ENCODE measurements around the gene ADORA1. TPM values are rescaled to one million over a fixed set of nuclear protein-coding genes. Genes with fewer than 3 reads are reported as not detected.

The ADORA1 gene
- total RNA-seq, 2 experiments from 2014 or later, result not detected

GRCh38 chr1:203201516-203202205 lies 74.1 kb downstream of the ADORA1 start:
- DNase-seq, result no peak
- no peak overlapping the region for H3K27ac Mint-ChIP-seq
- H3K4me3 Mint-ChIP-seq, result no peak overlapping the region
- POLR2A ChIA-PET, result no interaction called here
- no peaks in the 10 kb centered on the region for H3K4me1 Mint-ChIP-seq
- no peaks in the 10 kb centered on the region for H3K36me3 Mint-ChIP-seq
- ATAC-seq (ENCODE audit: low read depth), result no peak
- H3K27me3 Mint-ChIP-seq, result peaks cover 9% of the 10 kb centered on the region
- H3K9me3 Mint-ChIP-seq, result no peaks in the 10 kb centered on the region

GRCh38 chr1:203202431-203203245 lies 75.1 kb downstream of the ADORA1 start:
- Mint-ChIP-seq H3K4me1 (peaks cover 3% of the 10 kb centered on the region), H3K36me3 (no peaks in the 10 kb centered on the region), H3K27ac (no peak overlapping the region), H3K9me3 (no peaks in the 10 kb centered on the region), H3K27me3 (peaks cover 3% of the 10 kb centered on the region), H3K4me3 (no peak overlapping the region)
- POLR2A ChIA-PET, result no interaction called here
- DNase-seq (no peak), ATAC-seq (ENCODE audit: low read depth) (no peak)

GRCh38 chr1:203204756-203205155 lies 77.2 kb downstream of the ADORA1 start:
- Mint-ChIP-seq H3K27ac (no peak overlapping the region), H3K4me3 (no peak overlapping the region), H3K4me1 (peaks cover 7% of the 10 kb centered on the region), H3K9me3 (no peaks in the 10 kb centered on the region), H3K27me3 (peaks cover 11% of the 10 kb centered on the region), H3K36me3 (no peaks in the 10 kb centered on the region)
- DNase-seq, result no peak
- POLR2A ChIA-PET, result no interaction called here
- ATAC-seq (ENCODE audit: low read depth), result no peak

GRCh38 chr1:203206129-203206687 lies 78.7 kb downstream of the ADORA1 start:
- DNase-seq (no peak), ATAC-seq (ENCODE audit: low read depth) (no peak)
- Mint-ChIP-seq H3K9me3 (no peaks in the 10 kb centered on the region), H3K36me3 (no peaks in the 10 kb centered on the region), H3K4me3 (no peak overlapping the region), H3K27ac (no peak overlapping the region), H3K4me1 (peaks cover 7% of the 10 kb centered on the region), H3K27me3 (peaks cover 11% of the 10 kb centered on the region)
- POLR2A ChIA-PET, result no interaction called here

GRCh38 chr1:203207751-203208150 lies 80.2 kb downstream of the ADORA1 start:
- Mint-ChIP-seq H3K27me3 (peaks cover 11% of the 10 kb centered on the region), H3K27ac (no peak overlapping the region), H3K36me3 (no peaks in the 10 kb centered on the region), H3K4me3 (no peak overlapping the region), H3K4me1 (peaks cover 7% of the 10 kb centered on the region), H3K9me3 (no peaks in the 10 kb centered on the region)
- DNase-seq (no peak), ATAC-seq (ENCODE audit: low read depth) (peak; percentile 39)
- POLR2A ChIA-PET, result no interaction called here

- Mint-ChIP-seq H3K4me1 (peaks cover 7% of the 10 kb centered on the region), H3K27me3 (peaks cover 11% of the 10 kb centered on the region), H3K27ac (no peak overlapping the region), H3K9me3 (no peaks in the 10 kb centered on the region), H3K4me3 (no peak overlapping the region), H3K36me3 (no peaks in the 10 kb centered on the region)
- ATAC-seq (ENCODE audit: low read depth) (no peak), DNase-seq (no peak)
- POLR2A ChIA-PET, result no interaction called here
Observed at GRCh38 chr1:203208181-203208580, 80.7 kb downstream of the ADORA1 start.

- H3K36me3 Mint-ChIP-seq, result no peaks in the 10 kb centered on the region
- peaks cover 17% of the 10 kb centered on the region for H3K27me3 Mint-ChIP-seq
- no peak for ATAC-seq (ENCODE audit: low read depth)
- peaks cover 10% of the 10 kb centered on the region for H3K4me1 Mint-ChIP-seq
- H3K9me3 Mint-ChIP-seq, result no peaks in the 10 kb centered on the region
- POLR2A ChIA-PET, result no interaction called here
- DNase-seq, result no peak
- H3K27ac Mint-ChIP-seq, result no peak overlapping the region
- H3K4me3 Mint-ChIP-seq, result no peak overlapping the region
Observed at GRCh38 chr1:203210350-203210749, 82.8 kb downstream of the ADORA1 start.

GRCh38 chr1:203210988-203211387 lies 83.5 kb downstream of the ADORA1 start:
- Mint-ChIP-seq H3K36me3 (no peaks in the 10 kb centered on the region), H3K27ac (no peak overlapping the region), H3K9me3 (no peaks in the 10 kb centered on the region), H3K27me3 (peaks cover 17% of the 10 kb centered on the region), H3K4me3 (no peak overlapping the region), H3K4me1 (peaks cover 10% of the 10 kb centered on the region)
- POLR2A ChIA-PET, result no interaction called here
- ATAC-seq (ENCODE audit: low read depth) (no peak), DNase-seq (no peak)

GRCh38 chr1:203211812-203212211 lies 84.3 kb downstream of the ADORA1 start:
- H3K36me3 Mint-ChIP-seq, result no peaks in the 10 kb centered on the region
- H3K9me3 Mint-ChIP-seq, result no peaks in the 10 kb centered on the region
- POLR2A ChIA-PET, result no interaction called here
- H3K27ac Mint-ChIP-seq, result no peak overlapping the region
- ATAC-seq (ENCODE audit: low read depth), result no peak
- peaks cover 10% of the 10 kb centered on the region for H3K4me1 Mint-ChIP-seq
- no peak for DNase-seq
- H3K4me3 Mint-ChIP-seq, result no peak overlapping the region
- H3K27me3 Mint-ChIP-seq, result peaks cover 22% of the 10 kb centered on the region

GRCh38 chr1:203213126-203213525 lies 85.6 kb downstream of the ADORA1 start:
- Mint-ChIP-seq H3K4me1 (peaks cover 5% of the 10 kb centered on the region), H3K9me3 (no peaks in the 10 kb centered on the region), H3K27me3 (peaks cover 22% of the 10 kb centered on the region), H3K36me3 (no peaks in the 10 kb centered on the region), H3K4me3 (no peak overlapping the region), H3K27ac (no peak overlapping the region)
- POLR2A ChIA-PET, result no interaction called here
- no peak for ATAC-seq (ENCODE audit: low read depth)
- no peak for DNase-seq

GRCh38 chr1:203214871-203215270 lies 87.3 kb downstream of the ADORA1 start:
- no peak overlapping the region for H3K4me3 Mint-ChIP-seq
- no peaks in the 10 kb centered on the region for H3K9me3 Mint-ChIP-seq
- DNase-seq (no peak), ATAC-seq (ENCODE audit: low read depth) (no peak)
- H3K4me1 Mint-ChIP-seq, result peaks cover 3% of the 10 kb centered on the region
- H3K36me3 Mint-ChIP-seq, result no peaks in the 10 kb centered on the region
- H3K27ac Mint-ChIP-seq, result no peak overlapping the region
- H3K27me3 Mint-ChIP-seq, result peaks cover 14% of the 10 kb centered on the region
- POLR2A ChIA-PET, result no interaction called here

- Mint-ChIP-seq H3K27ac (no peak overlapping the region), H3K9me3 (no peaks in the 10 kb centered on the region), H3K27me3 (peaks cover 11% of the 10 kb centered on the region), H3K4me3 (no peak overlapping the region), H3K4me1 (peaks cover 3% of the 10 kb centered on the region), H3K36me3 (no peaks in the 10 kb centered on the region)
- DNase-seq (no peak), ATAC-seq (ENCODE audit: low read depth) (no peak)
- POLR2A ChIA-PET, result no interaction called here
Observed at GRCh38 chr1:203215573-203215972, 88.0 kb downstream of the ADORA1 start.

- POLR2A ChIA-PET, result no interaction called here
- Mint-ChIP-seq H3K9me3 (no peaks in the 10 kb centered on the region), H3K27me3 (peaks cover 11% of the 10 kb centered on the region), H3K36me3 (no peaks in the 10 kb centered on the region), H3K27ac (no peak overlapping the region), H3K4me3 (no peak overlapping the region), H3K4me1 (peaks cover 3% of the 10 kb centered on the region)
- DNase-seq (peak; percentile 43), ATAC-seq (ENCODE audit: low read depth) (peak; percentile 44)
Observed at GRCh38 chr1:203216274-203217138, 89.0 kb downstream of the ADORA1 start.

Measured in activated naive CD8-positive, alpha-beta T cell treated with anti-CD3 and anti-CD28 coated beads, Interleukin-2, amount 10 ng/mL, durations not matched to agents 7 days and 5 days (primary cell).